ENCODE data around the gene ETS1. TPM values are rescaled to one million over a fixed set of nuclear protein-coding genes. Genes with fewer than 3 reads are reported as not detected.

The ETS1 gene
- total RNA-seq, 2 experiments from 2014 or later = 203 to 466 TPM

GRCh38 chr11:128434818-128435217 is 152.5 kb downstream of the ETS1 start:
- H3K27ac ChIP-seq (ENCODE audit: low read depth, low read length, poor library complexity, severe bottlenecking) = no peak overlapping the region
- no peak overlapping the region for H3K4me2 ChIP-seq (ENCODE audit: low read length)
- no peaks in the 10 kb centered on the region for H4K20me1 ChIP-seq (ENCODE audit: insufficient read depth, low read length)
- ChIA-PET CTCF (ENCODE audit: unreplicated experiment) (no interaction called here), POLR2A (interaction anchor here (0.6 to 1.3 kb wide), 7 partner anchors 9 to 338 kb away, joined by 3 to 4 read pairs (median 3); no protein-coding TSS in a partner anchor)
- H2AFZ ChIP-seq (ENCODE audit: low read length) = no peak overlapping the region
- intact Hi-C loops (cut with micrococcal nuclease; ENCODE audit: unreplicated experiment) = no loop called here
- H3K9me3 ChIP-seq (ENCODE audit: low read length) = no peaks in the 10 kb centered on the region
- DNase-seq (ENCODE audit: low spot score) = no peak
- H3K9me2 ChIP-seq (ENCODE audit: insufficient read depth, low read length) = no peaks in the 10 kb centered on the region
- H3K36me3 ChIP-seq (ENCODE audit: insufficient read depth, low read length) = no peaks in the 10 kb centered on the region
- no peaks in the 10 kb centered on the region for H3K4me1 ChIP-seq (ENCODE audit: insufficient read depth, low read length, poor library complexity, severe bottlenecking)
- no peak for TF ChIP-seq EZH2phosphoT487 (IDR thresholded peaks at IDR 0.05; ENCODE audit: borderline replicate concordance, low read depth, low read length)
- TF ChIP-seq, protein P1, sequence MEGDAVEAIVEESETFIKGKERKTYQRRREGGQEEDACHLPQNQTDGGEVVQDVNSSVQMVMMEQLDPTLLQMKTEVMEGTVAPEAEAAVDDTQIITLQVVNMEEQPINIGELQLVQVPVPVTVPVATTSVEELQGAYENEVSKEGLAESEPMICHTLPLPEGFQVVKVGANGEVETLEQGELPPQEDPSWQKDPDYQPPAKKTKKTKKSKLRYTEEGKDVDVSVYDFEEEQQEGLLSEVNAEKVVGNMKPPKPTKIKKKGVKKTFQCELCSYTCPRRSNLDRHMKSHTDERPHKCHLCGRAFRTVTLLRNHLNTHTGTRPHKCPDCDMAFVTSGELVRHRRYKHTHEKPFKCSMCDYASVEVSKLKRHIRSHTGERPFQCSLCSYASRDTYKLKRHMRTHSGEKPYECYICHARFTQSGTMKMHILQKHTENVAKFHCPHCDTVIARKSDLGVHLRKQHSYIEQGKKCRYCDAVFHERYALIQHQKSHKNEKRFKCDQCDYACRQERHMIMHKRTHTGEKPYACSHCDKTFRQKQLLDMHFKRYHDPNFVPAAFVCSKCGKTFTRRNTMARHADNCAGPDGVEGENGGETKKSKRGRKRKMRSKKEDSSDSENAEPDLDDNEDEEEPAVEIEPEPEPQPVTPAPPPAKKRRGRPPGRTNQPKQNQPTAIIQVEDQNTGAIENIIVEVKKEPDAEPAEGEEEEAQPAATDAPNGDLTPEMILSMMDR (conservative IDR thresholded peaks at IDR 0.05; ENCODE audit: low read length) = no peak
- H3K4me3 ChIP-seq (ENCODE audit: low read depth, low read length, poor library complexity, severe bottlenecking) = no peak overlapping the region
- H3K79me2 ChIP-seq (ENCODE audit: insufficient read depth, low read depth, low read length) = no peaks in the 10 kb centered on the region
- BruUV-seq (replicated peaks) = no TSS peak

GRCh38 chr11:128434411-128434810 is 152.9 kb downstream of the ETS1 start:
- no peak for DNase-seq (ENCODE audit: low spot score)
- intact Hi-C loops (cut with micrococcal nuclease; ENCODE audit: unreplicated experiment) = no loop called here
- TF ChIP-seq, protein P1 (conservative IDR thresholded peaks at IDR 0.05; ENCODE audit: low read length) = no peak
- no peak for TF ChIP-seq EZH2phosphoT487 (IDR thresholded peaks at IDR 0.05; ENCODE audit: borderline replicate concordance, low read depth, low read length)

GRCh38 chr11:128432926-128433325 is 154.4 kb downstream of the ETS1 start:
- Histone ChIP-seq H3K27ac (ENCODE audit: low read depth, low read length, poor library complexity, severe bottlenecking) (no peak overlapping the region), H2AFZ (ENCODE audit: low read length) (no peak overlapping the region), H3K79me2 (ENCODE audit: insufficient read depth, low read depth, low read length) (no peaks in the 10 kb centered on the region), H3K9me2 (ENCODE audit: insufficient read depth, low read length) (no peaks in the 10 kb centered on the region), H3K4me3 (ENCODE audit: low read depth, low read length, poor library complexity, severe bottlenecking) (no peak overlapping the region), H3K9me3 (ENCODE audit: low read length) (no peaks in the 10 kb centered on the region), H3K4me2 (ENCODE audit: low read length) (no peak overlapping the region), H3K4me1 (ENCODE audit: insufficient read depth, low read length, poor library complexity, severe bottlenecking) (no peaks in the 10 kb centered on the region), H4K20me1 (ENCODE audit: insufficient read depth, low read length) (no peaks in the 10 kb centered on the region), H3K36me3 (ENCODE audit: insufficient read depth, low read length) (no peaks in the 10 kb centered on the region)
- intact Hi-C loops (cut with micrococcal nuclease; ENCODE audit: unreplicated experiment) = no loop called here
- POLR2A ChIA-PET = interaction anchor here (0.9 to 1.4 kb wide), 2 partner anchors 15 to 29 kb away, joined by 4 read pairs; no protein-coding TSS in a partner anchor
- CTCF ChIA-PET (ENCODE audit: unreplicated experiment) = no interaction called here
- no TSS peak for BruUV-seq (replicated peaks)
- DNase-seq (ENCODE audit: low spot score) = no peak
- TF ChIP-seq EZH2phosphoT487 (IDR thresholded peaks at IDR 0.05; ENCODE audit: borderline replicate concordance, low read depth, low read length) = no peak
- TF ChIP-seq, protein P1 (conservative IDR thresholded peaks at IDR 0.05; ENCODE audit: low read length) = no peak

More at GRCh38 chr11:128434411-128434810, 152.9 kb downstream of the ETS1 start:
- H3K36me3 ChIP-seq (ENCODE audit: insufficient read depth, low read length) = no peaks in the 10 kb centered on the region
- no peak overlapping the region for H3K4me3 ChIP-seq (ENCODE audit: low read depth, low read length, poor library complexity, severe bottlenecking)
- H3K4me1 ChIP-seq (ENCODE audit: insufficient read depth, low read length, poor library complexity, severe bottlenecking) = no peaks in the 10 kb centered on the region
- H3K9me2 ChIP-seq (ENCODE audit: insufficient read depth, low read length) = no peaks in the 10 kb centered on the region
- no TSS peak for BruUV-seq (replicated peaks)
- H3K79me2 ChIP-seq (ENCODE audit: insufficient read depth, low read depth, low read length) = no peaks in the 10 kb centered on the region
- no peak overlapping the region for H2AFZ ChIP-seq (ENCODE audit: low read length)
- H3K9me3 ChIP-seq (ENCODE audit: low read length) = no peaks in the 10 kb centered on the region
- ChIA-PET POLR2A (interaction anchor here (0.6 to 1.3 kb wide), 4 partner anchors 14 to 33 kb away, joined by 3 read pairs; no protein-coding TSS in a partner anchor), CTCF (ENCODE audit: unreplicated experiment) (no interaction called here)
- H3K4me2 ChIP-seq (ENCODE audit: low read length) = no peak overlapping the region
- no peaks in the 10 kb centered on the region for H4K20me1 ChIP-seq (ENCODE audit: insufficient read depth, low read length)
- no peak overlapping the region for H3K27ac ChIP-seq (ENCODE audit: low read depth, low read length, poor library complexity, severe bottlenecking)
